GM18870 (cell line): Measurements from ENCODE around the gene ZNG1E.
"Not testable (repeated sequence)": the region's sequence is repeated elsewhere in the genome, so short reads cannot be mapped to it uniquely, and the experiment has no call there.

Experiments used
- ATAC-seq: cut with Tn5 transposase; IDR thresholded peaks from one replicate; pipeline ENCODE4 v1.9.1; 2021; ENCODE audit warnings: moderate library complexity; ENCODE audit not compliant: unreplicated experiment

Gene ZNG1E

GRCh38 chr9:65675589-65676021, at the start of gene ZNG1E:
ZNG1E (plus strand) TSS chr9:65675928; CDS start chr9:65675977, 49 bp downstream.
- not testable (repeated sequence) for ATAC-seq

- not testable (repeated sequence) for ATAC-seq
Measured at GRCh38 chr9:65673579-65673978, 2.1 kb upstream of the ZNG1E start.

GRCh38 chr9:65675018-65675417, 710 bp upstream of the ZNG1E start:
- not testable (repeated sequence) for ATAC-seq

GRCh38 chr9:65676389-65676788, 661 bp downstream of the ZNG1E start:
- ATAC-seq = not testable (repeated sequence)

GRCh38 chr9:65678533-65678932, 2.8 kb downstream of the ZNG1E start:
- ATAC-seq = not testable (repeated sequence)

- not testable (repeated sequence) for ATAC-seq
Measured at GRCh38 chr9:65703550-65703949, 27.8 kb downstream of the ZNG1E start.

- ATAC-seq = not testable (repeated sequence)
Measured at GRCh38 chr9:65714445-65714844, 38.7 kb downstream of the ZNG1E start.

- not testable (repeated sequence) for ATAC-seq
Measured at GRCh38 chr9:65737096-65737564, 61.4 kb downstream of the ZNG1E start, which contains the start of gene FOXD4L4. FOXD4L4 (plus strand) TSS chr9:65737146; CDS start chr9:65737146, 0 bp downstream.

- ATAC-seq = not testable (repeated sequence)
Measured at GRCh38 chr9:65738133-65738532, 62.4 kb downstream of the ZNG1E start.
